SK-N-MC (cell line): ENCODE measurements around the gene KIAA0930.

ENCODE experiments used
- DNase-seq: peaks from one replicate; pipeline ENCODE4 v3.0.0-alpha.2; 2011; ENCODE audit warnings: low read depth, low spot score
- H3K27ac ChIP-seq: fragments of 200-600 bp; sonication (generic); 2 replicates; pipeline ENCODE4 v1.5.1; 2016; ENCODE audit warnings: mixed run types
- H3K36me3 ChIP-seq: fragments of 200-600 bp; sonication (generic); 2 replicates; pipeline ENCODE4 v1.6.1; 2017; ENCODE audit warnings: antibody characterized with exemption, low read length, mixed read lengths; ENCODE audit not compliant: insufficient read depth
- H3K4me3 ChIP-seq: fragments of 200-600 bp; sonication (generic); 2 replicates; pipeline ENCODE4 v1.5.1; 2016
- H3K9ac ChIP-seq: fragments of 200-600 bp; sonication (generic); 2 replicates; pipeline ENCODE4 v1.8.0; 2017; ENCODE audit warnings: mixed run types, mixed read lengths; ENCODE audit not compliant: insufficient read length
- H3K9me3 ChIP-seq: fragments of 200-600 bp; sonication (generic); 2 replicates; pipeline ENCODE4 v1.6.1; 2017; ENCODE audit warnings: low read depth, mild to moderate bottlenecking, antibody characterized with exemption, low read length, moderate library complexity, mixed read lengths
- EZH2 ChIP-seq: fragments of 200-600 bp; sonication (generic); IDR thresholded peaks from one replicate; pipeline ENCODE4 v1.6.1; 2017; ENCODE audit warnings: antibody characterized with exemption
- FOXP2 ChIP-seq: optimal IDR thresholded peaks from 2 replicates; pipeline ENCODE3; 2011; ENCODE audit warnings: mild to moderate bottlenecking, moderate library complexity; ENCODE audit not compliant: insufficient read depth; ENCODE audit errors: extremely low read length, control extremely low read depth
- POLR2AphosphoS5 ChIP-seq: IDR thresholded peaks from 2 replicates; pipeline ENCODE4 v1.6.1; 2012; ENCODE audit warnings: mild to moderate bottlenecking, low read depth, low read length, borderline replicate concordance

Gene KIAA0930

DNA sequence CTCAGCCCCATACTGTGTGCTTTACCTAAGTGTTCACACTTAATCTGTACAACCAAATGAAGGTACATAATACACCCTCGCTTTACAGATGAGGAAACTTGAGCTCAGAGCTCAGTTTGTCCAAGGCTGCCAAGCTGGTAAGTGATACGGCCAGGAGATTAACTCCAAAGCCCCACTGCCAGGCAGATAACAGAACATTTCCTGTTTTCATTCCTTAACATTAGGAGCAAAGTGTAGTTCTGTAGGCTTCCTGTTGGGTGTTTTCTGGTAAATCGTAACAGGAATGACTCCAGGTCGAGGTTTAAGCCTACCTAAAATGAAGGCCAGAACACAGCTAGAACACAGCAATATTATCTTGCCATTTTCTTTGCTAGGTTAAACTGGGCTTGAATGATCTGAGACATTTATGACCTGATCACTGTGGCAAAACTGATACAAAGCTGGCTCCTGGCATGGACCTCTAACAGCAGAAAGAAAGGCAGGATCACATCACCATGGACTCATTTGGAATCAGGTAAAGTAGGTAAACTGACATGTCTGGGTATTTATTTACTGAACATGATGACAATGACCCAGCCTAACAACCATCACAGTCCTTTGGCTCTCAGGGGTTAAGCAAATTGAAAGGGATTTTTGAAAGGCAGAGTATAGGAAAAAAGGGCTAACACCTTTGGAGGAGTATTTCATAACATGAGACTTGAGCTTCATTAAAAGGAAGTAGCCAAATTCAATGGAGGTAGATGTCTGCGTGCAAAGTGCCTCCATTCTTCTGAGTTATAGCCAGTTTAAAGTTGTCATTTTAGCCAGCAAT is 80.8 kb downstream of the KIAA0930 start:
- DNase-seq, result no peak
- Histone ChIP-seq H3K36me3 (peaks cover 12% of the 10 kb centered on the region), H3K4me3 (no peak overlapping the region), H3K9ac (no peak overlapping the region), H3K9me3 (no peaks in the 10 kb centered on the region), H3K27ac (no peak overlapping the region; the same call in 1 of the 2 replicates)
- TF ChIP-seq POLR2AphosphoS5, result no peak
- TF ChIP-seq FOXP2, result no peak
- TF ChIP-seq EZH2, result no peak

- Histone ChIP-seq H3K4me3 (no peak overlapping the region), H3K9ac (no peak overlapping the region), H3K27ac (no peak overlapping the region), H3K36me3 (peaks cover 12% of the 10 kb centered on the region), H3K9me3 (no peaks in the 10 kb centered on the region)
- no peak for DNase-seq
- TF ChIP-seq POLR2AphosphoS5 (no peak), EZH2 (no peak), FOXP2 (no peak)
Measured at GRCh38 chr22:45157907-45158306, 82.8 kb downstream of the KIAA0930 start.

DNA sequence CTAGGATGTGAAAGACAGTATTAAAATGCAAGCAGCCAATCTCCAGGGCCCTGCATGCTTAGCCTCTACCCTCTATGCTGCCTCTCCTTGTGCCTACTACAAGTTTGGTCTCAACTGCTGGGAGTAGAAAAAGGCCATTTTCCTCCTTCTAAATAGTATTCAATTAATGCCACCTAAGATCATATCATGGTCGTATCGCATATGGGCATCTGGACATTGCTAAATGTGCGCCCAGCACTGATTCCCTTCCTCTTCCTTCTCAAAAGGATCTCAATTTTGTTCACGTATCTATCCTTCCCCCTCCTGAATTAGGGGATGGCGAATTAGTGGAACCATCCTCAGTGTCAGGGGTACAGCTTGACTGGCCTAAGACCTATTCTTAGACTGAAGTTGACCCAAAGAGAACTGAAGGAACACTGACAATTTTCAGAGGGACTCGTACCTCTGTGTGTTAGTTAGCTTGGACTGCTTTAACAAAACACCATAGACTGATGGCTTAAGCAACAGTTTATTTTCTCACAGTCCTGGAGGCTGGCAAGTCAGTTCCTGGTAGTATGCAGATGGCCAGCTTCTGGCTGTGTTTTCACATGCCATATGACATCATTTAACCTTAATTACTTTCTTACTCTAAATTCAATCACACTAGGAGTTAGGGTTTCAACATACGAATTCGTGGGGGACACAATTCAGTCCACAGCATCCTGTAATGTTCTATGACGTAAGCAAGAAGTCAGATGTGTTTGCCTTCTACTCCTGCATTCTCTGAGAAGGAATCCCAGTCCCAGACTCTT is 85.4 kb downstream of the KIAA0930 start:
- TF ChIP-seq FOXP2, result no peak
- TF ChIP-seq POLR2AphosphoS5, result no peak
- TF ChIP-seq EZH2, result no peak
- Histone ChIP-seq H3K9me3 (no peaks in the 10 kb centered on the region), H3K27ac (no peak overlapping the region), H3K36me3 (peaks cover 12% of the 10 kb centered on the region), H3K9ac (no peak overlapping the region), H3K4me3 (no peak overlapping the region)
- no peak for DNase-seq

DNA sequence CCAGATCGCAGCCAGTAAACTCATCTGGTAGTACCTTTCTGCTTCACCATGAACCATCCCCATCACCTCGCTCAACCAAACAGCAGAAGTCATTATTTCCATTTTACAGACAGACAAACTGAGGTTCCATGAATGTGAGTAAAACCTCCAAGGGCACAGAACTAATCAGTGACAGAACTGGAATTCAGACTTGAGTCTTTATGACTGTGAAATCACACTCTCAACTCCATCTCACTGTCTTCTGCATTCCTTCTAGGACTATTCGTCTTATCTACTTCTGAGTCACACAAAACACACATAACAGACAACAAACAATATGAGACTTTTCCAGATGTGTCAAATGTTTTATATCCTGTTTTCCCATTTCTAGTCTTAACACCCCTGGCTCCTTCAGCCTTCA is 86.3 kb downstream of the KIAA0930 start:
- H3K9me3 ChIP-seq, result no peaks in the 10 kb centered on the region
- H3K27ac ChIP-seq, result no peak overlapping the region
- no peak for TF ChIP-seq FOXP2
- no peak overlapping the region for H3K4me3 ChIP-seq
- no peak for DNase-seq
- H3K9ac ChIP-seq, result no peak overlapping the region
- H3K36me3 ChIP-seq, result peaks cover 12% of the 10 kb centered on the region

- Histone ChIP-seq H3K36me3 (no peaks in the 10 kb centered on the region), H3K9ac (no peak overlapping the region), H3K9me3 (no peaks in the 10 kb centered on the region), H3K4me3 (no peak overlapping the region), H3K27ac (no peak overlapping the region)
- TF ChIP-seq FOXP2, result no peak
- TF ChIP-seq EZH2, result no peak
- no peak for TF ChIP-seq POLR2AphosphoS5
- no peak for DNase-seq
Measured at GRCh38 chr22:45151503-45151902, 89.2 kb downstream of the KIAA0930 start.

- Histone ChIP-seq H3K9ac (no peak overlapping the region), H3K36me3 (no peaks in the 10 kb centered on the region)
- no peak for DNase-seq
Measured at GRCh38 chr22:45150139-45150538, 90.6 kb downstream of the KIAA0930 start.

DNA sequence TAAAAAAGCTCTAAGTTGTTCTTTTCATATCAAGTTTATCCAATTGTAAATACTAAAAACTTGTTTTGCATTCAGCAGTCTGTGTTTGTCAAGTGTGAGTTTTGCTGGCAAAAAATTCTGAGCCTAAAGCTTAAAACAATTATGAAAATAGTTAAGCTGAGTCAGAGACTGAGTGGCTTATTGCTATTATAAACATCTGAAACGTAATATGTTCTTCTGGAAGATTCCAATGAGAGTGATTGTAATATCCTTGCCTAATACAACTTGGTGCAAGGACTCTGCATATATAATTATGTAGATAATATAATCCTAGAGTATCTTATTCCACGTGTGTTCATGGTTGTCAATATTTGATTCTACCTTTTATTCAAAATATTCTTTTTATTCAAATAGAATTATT is 91.0 kb downstream of the KIAA0930 start:
- Histone ChIP-seq H3K27ac (no peak overlapping the region), H3K9me3 (no peaks in the 10 kb centered on the region), H3K36me3 (no peaks in the 10 kb centered on the region), H3K4me3 (no peak overlapping the region), H3K9ac (no peak overlapping the region)
- no peak for DNase-seq
- TF ChIP-seq POLR2AphosphoS5 (no peak), EZH2 (no peak), FOXP2 (no peak)

More at GRCh38 chr22:45150139-45150538, 90.6 kb downstream of the KIAA0930 start:
- Histone ChIP-seq H3K27ac (no peak overlapping the region), H3K4me3 (no peak overlapping the region), H3K9me3 (no peaks in the 10 kb centered on the region)
- TF ChIP-seq EZH2 (no peak), POLR2AphosphoS5 (no peak), FOXP2 (no peak)

GRCh38 chr22:45144916-45145315 is 95.8 kb downstream of the KIAA0930 start:
- Histone ChIP-seq H3K4me3 (no peak overlapping the region), H3K9ac (no peak overlapping the region), H3K27ac (no peak overlapping the region), H3K9me3 (no peaks in the 10 kb centered on the region), H3K36me3 (no peaks in the 10 kb centered on the region)
- TF ChIP-seq POLR2AphosphoS5 (no peak), FOXP2 (no peak), EZH2 (no peak)
- DNase-seq, result no peak
